Kidney epithelial cell (primary cell): ENCODE measurements around the gene LIPG. TPM values are rescaled to one million over a fixed set of nuclear protein-coding genes. Genes with fewer than 3 reads are reported as not detected.
A peak's percentile ranks its signal among the peaks of the same experiment; 100 is the strongest.

Source experiments
- DNase-seq: peaks from one replicate; pipeline ENCODE4 v3.0.0-alpha.2; 2010; ENCODE audit warnings: low read depth
- H3K27me3 ChIP-seq: 2 replicates; pipeline ENCODE4 v1.6.0; 2011; ENCODE audit warnings: low read length; ENCODE audit not compliant: control insufficient read depth, insufficient read depth
- H3K36me3 ChIP-seq: 2 replicates; pipeline ENCODE4 v1.5.1; 2011; ENCODE audit warnings: low read length; ENCODE audit not compliant: control insufficient read depth, insufficient read depth
- H3K4me3 ChIP-seq: 2 replicates; pipeline ENCODE4 v1.5.1; 2011; ENCODE audit warnings: low read depth, mild to moderate bottlenecking, control low read depth, low read length
- CTCF ChIP-seq: IDR thresholded peaks from 2 replicates; pipeline ENCODE4 v1.5.1; 2011; ENCODE audit warnings: mild to moderate bottlenecking, moderate library complexity, low read length, control low read depth, inconsistent platforms; ENCODE audit not compliant: insufficient read depth, poor library complexity, severe bottlenecking
- total RNA-seq: library from RNA; depleted of rRNA; stranded (reverse); fragments of >200 nt; gene quantifications from 2 replicates; pipeline ENCODE4 v1.2.3, GENCODE V29; 2015

LIPG gene
- total RNA-seq, 1 donor from 2014 or later = 196 TPM

- DNase-seq = peak; percentile 80
- no peak for TF ChIP-seq CTCF
- H3K4me3 ChIP-seq = no peak overlapping the region
- H3K27me3 ChIP-seq = no peaks in the 10 kb centered on the region
- no peaks in the 10 kb centered on the region for H3K36me3 ChIP-seq
Measured at GRCh38 chr18:49613141-49613640, 51.3 kb downstream of the LIPG start.

GRCh38 chr18:49613641-49614151, 51.8 kb downstream of the LIPG start:
- H3K36me3 ChIP-seq = no peaks in the 10 kb centered on the region
- peak; percentile 1 for TF ChIP-seq CTCF
- H3K4me3 ChIP-seq = no peak overlapping the region
- no peaks in the 10 kb centered on the region for H3K27me3 ChIP-seq
- DNase-seq = no peak

- Histone ChIP-seq H3K36me3 (no peaks in the 10 kb centered on the region), H3K4me3 (no peak overlapping the region), H3K27me3 (no peaks in the 10 kb centered on the region)
- no peak for TF ChIP-seq CTCF
- DNase-seq = no peak
Measured at GRCh38 chr18:49616618-49617328, 54.9 kb downstream of the LIPG start.

- Histone ChIP-seq H3K36me3 (no peaks in the 10 kb centered on the region), H3K4me3 (no peak overlapping the region), H3K27me3 (no peaks in the 10 kb centered on the region)
- no peak for TF ChIP-seq CTCF
- DNase-seq = no peak
Measured at GRCh38 chr18:49617329-49617695, 55.5 kb downstream of the LIPG start.

- Histone ChIP-seq H3K36me3 (no peaks in the 10 kb centered on the region), H3K27me3 (no peaks in the 10 kb centered on the region), H3K4me3 (no peak overlapping the region)
- no peak for TF ChIP-seq CTCF
- DNase-seq = no peak
Measured at GRCh38 chr18:49617865-49618264, 56.0 kb downstream of the LIPG start.
